GM20431 (cell line): ENCODE measurements around the gene ZNF630.
"Not testable (repeated sequence)": the region's sequence is repeated elsewhere in the genome, so short reads cannot be mapped to it uniquely, and the experiment has no call there.

ENCODE experiments used
- in situ Hi-C: fragments of 300-500 bp; cut with MseI, MboI; formaldehyde crosslinking; loops from one replicate; pipeline ENCODE4 v1.15.0; 2020; ENCODE audit warnings: low sequenced_read_pairs; ENCODE audit not compliant: unreplicated experiment

ZNF630 gene

DNA sequence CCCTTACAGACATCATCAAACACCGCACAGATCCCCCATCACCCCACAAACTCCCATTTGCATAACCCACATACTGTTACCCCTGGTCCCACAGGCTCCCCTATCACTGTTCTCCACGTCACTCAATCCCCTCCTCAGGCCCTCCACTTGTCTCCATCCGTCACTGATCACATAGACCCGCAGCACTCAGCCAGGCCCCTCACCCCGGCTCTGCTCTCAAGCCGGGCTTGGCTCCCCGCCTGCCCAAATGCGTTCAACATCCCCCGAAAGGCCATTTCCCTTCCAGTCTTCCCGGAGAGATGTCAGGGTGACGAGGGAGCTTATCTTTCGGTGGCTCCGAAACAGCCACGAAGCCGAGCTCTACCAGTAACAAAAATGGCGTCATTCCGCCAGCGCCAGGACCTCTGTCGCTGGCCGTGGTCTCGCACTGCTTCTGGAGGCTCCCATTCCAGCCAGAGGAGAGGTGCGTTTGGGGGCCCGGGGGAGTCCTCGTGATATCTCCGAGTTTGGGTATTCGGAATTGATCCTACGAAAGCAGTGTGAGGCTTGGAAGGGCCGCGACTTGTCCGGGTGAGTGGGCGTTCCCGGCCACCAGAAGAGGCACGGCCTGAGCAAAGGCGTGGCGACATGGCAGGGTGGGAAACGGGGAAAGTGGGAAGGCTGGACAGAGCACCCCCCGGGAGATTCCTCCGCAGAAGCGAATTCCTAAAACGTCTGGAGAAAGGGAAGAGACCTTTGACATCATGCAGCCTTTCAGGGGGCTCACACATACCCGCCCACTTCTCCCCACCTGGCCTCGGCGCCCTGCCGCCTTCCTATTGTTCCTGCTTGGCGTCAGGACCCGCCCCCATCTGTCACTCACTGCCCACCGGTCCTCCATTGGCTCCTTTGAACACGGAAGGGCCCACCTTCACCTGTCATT is at the start of gene ZNF630:
Gene ZNF630 (minus strand): TSS at position 577 of the 922 bp plus-strand sequence. CDS start 4,754 bp downstream, outside the sequence.
- in situ Hi-C loops: no loop called here

DNA sequence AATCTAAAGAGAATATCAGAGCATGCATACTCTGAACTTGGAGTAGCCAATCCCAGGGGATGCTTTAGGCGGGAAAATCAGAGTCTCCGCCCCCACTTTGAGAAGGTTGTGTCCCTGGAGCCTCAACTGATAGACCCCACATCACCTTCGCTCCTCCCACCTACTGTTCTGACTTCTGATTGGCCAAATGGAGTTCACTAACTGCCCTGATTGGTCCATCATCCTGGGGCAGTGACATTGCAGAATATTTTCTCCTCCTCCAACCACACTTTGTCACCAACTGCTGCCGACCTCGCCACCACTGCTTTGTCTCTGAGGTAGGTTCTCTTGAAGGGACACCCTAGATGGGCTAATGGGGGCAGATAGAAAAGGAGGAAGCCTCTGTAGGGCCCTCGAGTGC is 36.3 kb upstream of the ZNF630 start:
- in situ Hi-C loops: no loop called here

DNA sequence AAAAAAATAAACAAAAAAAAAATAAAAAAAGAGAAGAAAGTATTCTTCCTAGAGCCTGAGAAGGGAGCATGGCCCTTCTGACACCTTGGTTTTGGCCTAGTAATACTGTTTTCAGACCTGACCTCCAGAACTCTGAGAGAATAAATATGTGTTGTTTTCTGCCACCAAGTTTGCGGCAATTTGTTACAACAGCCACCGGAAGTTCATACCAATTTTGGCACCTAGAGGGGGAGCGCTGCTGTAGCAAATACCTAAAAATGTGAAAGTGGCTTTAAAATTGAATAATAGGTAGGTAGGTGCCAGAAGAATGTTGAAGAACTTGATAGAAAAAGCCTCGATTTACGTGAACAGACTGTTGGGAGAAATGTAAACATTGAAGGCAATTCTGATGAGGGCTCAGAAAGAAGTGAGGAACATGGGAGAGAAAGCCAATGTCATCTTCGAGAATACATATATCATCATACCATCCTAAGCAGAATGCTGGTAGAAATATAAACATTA is 31.5 kb upstream of the ZNF630 start:
- in situ Hi-C loops: no loop called here

DNA sequence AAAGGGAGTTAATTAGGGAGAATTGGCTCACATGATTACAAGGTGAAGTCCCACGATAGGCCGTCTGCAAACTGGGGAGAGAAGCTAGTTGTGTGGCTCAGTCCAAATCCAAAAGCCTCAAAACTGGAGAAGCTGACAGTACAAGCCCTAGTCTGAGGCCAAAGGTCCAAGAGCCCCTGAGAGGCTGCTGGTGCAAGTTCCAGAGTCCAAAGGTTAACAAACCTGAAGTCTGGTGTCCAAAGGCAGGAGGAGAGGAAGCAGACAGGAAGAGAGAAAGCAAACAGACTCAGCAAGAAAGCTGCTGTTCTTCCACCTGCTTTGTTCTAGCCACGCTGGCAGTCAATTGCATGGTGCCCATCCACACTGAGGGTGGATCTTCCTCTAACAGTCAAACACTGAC is 30.0 kb upstream of the ZNF630 start:
- in situ Hi-C loops: no loop called here

DNA sequence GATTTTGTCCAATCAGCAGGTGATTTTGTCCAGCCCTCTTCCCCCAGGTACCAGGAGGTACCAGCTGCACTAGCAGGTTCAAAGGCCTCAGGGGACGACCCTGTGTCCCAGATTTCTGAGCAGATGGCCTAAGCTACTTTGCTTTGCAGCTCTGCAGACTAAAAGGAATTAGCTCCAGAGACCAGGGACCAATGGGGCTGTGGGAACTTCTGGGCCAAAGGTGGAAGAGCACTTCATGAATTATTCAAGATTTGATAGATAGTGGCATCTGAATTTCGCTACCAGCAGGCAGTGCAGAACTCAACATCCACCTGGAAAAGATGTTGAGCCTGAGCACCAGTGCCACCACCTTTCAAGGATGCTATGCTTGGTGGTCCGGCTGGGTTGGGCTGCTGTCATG is 21.1 kb upstream of the ZNF630 start:
- in situ Hi-C loops: not testable (repeated sequence)

DNA sequence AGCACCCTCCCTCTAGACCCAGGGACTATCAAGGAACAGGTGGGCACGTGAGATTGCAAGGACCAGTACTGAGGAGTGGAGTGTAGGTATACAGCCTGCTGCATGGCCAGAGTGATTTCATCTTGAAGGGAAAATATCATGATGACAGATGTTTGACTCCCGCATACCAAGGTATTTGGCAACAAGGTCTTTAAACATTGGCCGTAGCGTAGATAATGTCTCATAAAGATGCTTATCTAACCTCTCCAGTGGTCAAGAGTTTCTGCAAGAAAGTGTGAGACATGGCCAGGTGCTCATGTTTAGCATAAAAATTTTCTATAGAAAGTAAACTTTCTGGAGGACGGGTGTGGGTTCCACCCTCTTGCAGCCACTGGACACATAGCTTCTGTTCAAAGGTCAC is 18.7 kb upstream of the ZNF630 start:
- in situ Hi-C loops: no loop called here

DNA sequence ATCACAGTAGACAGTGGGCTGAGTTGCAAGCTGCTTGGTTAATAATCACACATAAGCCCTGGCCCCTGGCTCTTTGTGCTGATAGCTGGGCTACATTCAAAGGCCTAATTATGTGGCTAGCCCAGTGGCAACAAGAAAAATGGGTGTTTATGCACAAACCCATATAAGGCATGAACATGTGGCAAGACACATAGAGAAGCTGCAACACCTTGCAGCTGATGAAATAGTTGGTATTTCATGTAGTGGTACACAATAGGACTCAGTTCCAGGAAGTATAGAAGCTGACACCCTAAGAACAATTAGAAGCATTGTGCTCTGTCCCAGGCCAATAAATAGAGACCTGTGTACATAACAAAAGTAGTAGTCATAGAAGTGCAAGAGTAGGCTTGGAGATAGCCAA is 14.6 kb upstream of the ZNF630 start:
- in situ Hi-C loops: no loop called here

DNA sequence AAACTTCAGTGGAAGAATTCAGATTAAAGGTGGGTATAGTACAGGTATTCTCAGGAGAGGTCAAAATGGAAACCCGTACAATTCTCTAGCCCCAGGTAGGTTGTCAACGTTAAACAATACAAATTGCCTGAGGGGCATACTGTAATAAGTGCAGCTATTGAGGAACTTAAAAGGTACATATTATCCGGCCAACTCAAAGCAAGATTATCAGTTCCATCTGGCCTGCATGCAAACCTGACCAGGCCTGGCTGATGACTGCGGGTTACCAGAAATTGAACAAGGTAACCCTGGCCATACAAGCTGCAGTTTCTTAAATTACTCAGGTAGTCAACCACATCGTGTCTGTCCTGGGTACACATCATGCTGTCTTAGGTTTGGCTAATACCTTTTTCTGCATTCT is 12.3 kb upstream of the ZNF630 start:
- in situ Hi-C loops: no loop called here

DNA sequence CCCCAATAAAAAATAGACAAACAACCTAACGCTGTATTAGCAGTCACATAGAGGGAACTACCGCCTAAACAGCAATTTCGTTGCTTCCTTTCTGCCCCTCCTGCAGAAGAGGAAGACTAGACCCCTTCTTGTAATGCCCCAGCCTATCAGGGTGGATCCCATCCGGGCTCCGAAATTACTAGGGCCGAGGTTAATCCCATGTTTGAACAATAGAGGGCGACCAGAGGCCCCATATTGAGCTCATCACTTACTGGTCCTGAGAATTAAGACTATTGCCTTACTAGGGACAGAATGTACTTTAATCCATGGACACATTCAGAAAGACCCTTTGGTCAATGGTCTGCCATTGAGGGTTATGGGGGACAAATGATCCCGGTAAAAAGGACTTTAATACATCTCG is 11.8 kb upstream of the ZNF630 start:
- in situ Hi-C loops: no loop called here

DNA sequence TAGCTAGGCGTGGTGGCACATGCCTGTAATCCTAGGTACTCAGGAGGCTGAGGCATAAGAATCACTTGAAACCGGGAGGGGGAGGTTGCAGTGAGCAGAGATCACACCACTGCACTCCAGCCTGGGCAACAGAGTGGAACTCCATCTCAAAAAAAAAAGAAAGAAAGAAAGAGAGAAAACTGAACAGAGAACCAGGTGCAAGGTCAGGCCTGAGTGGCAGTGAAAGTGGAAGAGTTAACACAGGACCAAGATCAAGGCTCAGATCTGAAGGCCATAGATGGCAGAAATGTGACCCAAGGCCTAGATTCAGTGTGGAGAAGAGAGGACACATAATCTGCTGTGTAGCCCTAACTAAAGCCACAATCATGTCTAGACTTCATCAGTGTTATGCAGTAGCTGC is 4.9 kb upstream of the ZNF630 start:
- in situ Hi-C loops: no loop called here

DNA sequence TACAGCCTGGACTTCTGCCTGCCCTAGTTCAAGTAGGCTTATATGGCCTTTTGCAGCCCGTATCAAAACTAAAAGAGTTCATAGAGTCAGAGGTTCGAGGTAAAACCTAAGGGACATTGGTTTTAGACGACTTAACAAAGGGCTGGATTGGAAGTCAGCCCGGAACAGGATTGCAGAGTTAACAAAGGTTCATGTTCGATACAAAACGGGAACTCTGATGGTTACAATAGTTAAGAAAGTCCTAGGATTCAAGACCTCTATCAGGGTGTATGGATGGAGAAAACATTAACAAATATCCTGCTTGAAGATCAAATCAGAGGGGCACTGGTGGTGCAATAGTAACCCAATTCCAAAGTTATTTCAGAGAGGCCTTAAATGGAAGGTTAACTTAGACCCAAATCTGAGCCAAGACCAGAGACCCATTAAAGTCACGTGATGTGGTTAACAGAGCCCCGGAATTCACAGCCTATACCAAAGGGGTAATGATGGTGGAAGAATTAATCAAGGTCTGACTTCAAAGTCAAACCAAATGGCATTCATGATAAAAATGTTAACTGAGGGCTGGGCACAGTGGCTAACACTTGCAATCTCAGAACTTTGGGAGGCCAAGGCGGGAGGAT is 656 bp upstream of the ZNF630 start:
- in situ Hi-C loops: no loop called here

DNA sequence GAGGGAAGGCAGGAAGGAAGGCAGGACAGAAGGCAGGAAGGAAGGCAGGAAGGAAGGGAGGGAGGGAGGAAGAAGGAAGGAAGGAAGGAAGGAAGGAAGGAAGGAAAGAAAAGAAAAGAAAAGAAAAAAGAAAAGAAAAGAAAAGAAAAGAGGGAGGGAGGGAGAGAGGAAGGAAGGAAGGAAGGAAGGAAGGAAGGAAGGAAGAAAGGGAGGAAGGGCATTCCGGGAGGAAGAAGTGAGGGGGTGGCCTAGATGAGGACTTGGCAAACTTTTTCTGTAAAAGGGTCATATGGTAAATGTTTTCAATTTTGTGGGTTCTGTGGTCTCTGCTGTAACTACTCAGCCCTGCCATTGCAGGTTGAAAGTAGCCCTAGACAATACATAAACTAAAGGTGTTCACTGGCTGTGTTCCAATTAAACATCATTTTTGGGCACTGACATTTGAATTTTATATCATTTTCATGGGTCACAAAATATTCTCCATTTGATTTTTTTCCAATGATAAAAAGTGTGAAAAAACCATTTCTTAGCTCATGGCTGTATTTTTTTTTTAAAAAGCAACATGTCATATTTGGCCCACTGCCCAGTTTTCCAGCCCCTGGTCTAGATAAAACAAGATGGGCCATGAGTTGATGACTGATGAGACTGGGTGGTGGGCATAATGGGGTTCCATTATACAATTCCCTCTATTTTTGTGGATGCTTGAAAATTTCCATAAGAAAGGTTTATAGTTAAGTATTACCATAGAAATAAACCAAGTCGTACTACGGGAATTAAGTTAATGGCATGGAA is 3.1 kb downstream of the ZNF630 start:
- in situ Hi-C loops: no loop called here

DNA sequence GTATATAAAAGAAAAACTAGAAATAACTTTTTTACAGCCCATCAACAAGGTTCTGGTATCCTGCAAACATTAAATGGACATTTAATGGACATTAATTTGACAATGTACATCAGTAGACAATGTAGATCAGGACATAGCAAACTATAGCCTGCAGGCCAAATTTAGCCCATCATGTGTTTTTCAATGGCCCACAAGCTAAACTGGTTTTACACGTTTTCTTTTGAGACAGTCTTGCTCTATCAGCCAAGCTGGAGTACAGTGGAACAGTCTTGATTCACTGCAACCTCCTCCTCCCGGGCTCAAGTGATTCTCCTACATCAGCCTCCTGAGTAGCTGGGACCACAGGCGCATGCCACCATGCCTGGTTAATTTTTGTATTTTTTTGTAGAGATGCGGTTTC is 7.2 kb downstream of the ZNF630 start:
- in situ Hi-C loops: no loop called here

DNA sequence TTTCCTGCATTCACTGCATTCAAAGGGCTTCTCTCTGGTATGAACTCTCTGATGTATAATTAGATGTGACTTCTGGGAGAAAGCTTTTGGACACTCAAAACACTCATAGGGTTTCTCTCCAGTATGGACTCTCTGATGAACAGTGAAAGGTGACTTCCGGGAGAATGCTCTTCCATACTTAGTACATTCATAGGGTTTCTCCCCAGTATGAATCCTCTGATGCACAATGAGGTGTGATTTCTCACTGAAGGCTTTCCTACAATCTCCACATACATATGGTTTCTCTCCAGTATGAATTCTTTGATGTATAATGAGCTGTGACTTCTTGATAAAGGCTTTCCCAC is 12.2 kb downstream of the ZNF630 start:
- in situ Hi-C loops: no loop called here

DNA sequence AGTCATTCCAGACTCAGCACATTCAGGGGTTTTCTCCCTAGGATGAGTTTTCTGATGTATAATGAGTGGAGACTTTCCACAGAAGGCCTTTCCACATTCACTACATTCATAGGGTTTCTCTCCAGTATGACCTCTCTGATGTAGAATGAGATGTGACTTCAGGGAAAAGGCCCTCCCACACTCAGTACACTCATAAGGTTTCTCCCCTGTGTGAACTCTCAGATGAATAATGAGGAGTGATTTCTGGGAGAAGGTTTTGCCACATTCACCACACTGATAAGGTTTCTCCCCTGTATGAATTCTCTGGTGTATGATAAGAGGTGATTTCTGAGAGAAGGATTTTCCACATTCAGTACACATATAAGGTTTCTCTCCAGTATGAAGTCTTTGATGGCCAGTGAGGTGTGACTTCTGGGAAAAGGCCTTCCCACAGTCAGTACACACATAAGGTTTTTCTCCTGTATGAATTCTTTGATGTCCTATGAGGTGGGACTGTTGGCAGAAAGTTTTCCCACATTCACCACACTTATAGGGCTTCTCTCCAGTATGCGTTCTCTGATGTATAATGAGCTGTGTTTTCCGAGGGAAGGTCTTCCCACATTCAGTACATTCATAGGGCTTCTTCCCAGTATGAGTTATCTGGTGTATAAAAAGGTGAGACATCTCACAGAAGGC is 12.7 kb downstream of the ZNF630 start:
- in situ Hi-C loops: no loop called here

DNA sequence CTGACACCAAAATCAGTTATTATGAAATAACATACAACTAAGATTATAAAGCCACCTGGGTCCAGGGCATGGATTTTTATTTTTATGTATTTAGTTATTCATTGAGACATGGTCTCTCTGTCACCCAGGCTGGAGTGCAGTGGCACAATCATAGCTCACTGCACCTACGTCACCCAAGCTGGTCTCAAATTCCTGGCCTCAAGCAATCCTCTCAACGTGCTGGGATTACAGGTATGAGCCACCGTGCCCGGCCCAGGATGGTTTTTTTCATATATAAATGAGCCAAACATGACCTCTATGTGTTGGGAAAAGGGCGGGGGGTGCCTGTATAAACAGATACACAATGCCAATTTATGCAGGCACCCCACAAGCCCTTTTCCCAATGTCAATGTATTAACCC is 24.6 kb downstream of the ZNF630 start:
- in situ Hi-C loops: loop anchor here (25.0 kb wide), 1 partner anchor 210 kb away; the partner anchor contains the start of gene ZNF81

DNA sequence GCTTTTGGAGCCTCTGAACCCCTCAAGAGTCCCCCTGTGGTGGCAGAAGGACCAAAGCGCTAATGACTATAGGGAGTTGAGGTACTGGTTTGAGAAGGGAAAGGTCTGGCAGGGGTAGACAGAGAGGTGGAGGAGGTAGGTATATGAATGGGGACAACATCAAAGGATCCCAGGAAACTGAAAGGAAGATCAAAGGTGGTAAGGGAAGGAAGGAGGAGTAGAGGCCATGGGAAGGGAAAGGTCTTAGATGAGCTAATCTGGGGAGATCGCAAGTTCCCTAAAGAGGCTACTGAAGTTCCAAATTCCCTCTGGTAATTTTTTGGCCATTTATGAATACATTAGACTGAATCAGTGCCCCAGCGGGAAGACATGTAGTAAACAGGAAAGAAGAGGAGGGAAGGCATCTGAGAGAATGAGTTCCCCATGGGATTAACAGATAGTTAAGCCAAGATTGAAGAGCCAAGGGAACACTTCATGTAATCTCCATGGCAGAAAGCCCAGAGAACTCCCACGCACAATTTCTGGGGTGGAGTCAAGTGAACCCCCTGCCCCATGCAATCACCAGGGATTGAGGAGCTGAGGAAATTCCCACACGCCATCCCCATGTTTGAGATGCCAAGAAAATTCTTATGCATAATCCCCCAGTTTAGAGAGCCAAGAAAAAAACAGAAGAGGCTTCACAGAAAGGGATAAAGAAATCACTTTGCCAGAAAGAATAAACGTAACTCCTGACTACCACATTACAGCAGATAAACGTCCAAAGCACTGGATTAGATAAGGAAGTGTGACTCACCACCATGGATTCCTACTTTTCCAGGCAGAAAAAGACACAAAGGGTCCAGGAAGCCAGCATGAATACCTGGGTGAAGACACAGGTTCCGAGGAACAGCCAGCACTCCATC is 25.8 kb downstream of the ZNF630 start:
- in situ Hi-C loops: loop anchor here (25.0 kb wide), 1 partner anchor 208 kb away; the partner anchor contains the start of gene ZNF81

DNA sequence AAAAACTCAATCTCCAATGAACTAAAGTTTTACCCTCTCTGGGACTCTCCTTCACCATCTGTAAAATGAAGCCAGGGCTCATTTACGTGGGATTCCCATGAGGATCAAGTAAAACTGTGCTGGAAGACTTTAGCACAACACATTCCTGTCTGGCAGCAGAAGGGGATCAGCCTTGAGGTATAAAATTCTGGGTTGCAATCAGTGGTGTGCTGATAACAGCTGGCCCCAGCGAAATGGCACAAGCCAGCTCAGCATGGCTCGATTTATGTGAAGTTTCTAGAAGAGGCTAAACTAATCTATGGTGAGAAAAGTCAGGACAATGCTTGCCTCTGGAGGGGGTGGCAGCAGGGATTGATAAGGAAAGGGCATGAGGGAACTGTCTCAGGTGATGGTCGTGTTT is 28.4 kb downstream of the ZNF630 start:
- in situ Hi-C loops: loop anchor here (25.0 kb wide), 1 partner anchor 206 kb away; the partner anchor contains the start of gene ZNF81

DNA sequence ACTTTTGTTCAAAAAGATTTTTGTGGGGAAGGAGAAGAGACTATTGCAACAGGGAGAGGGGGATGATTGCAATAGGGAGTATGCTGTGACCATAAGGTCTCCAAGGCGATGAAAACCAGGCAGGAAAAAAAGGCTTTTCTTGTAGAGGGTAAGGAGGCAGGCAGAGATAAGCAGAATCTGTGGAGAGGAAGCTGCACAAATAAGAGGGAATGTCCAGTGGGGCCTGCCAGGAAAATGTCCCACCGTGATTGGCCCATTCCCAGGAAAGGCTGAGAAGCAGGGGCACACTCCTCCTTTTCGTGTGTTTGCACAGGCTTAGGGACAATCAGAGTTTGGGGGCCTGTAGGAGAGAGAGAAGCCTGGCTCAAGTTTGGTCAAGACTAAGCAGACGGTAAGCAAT is 35.5 kb downstream of the ZNF630 start:
- in situ Hi-C loops: loop anchor here (25.0 kb wide), 1 partner anchor 199 kb away; the partner anchor contains the start of gene ZNF81
